Body of pancreas (tissue), 4 donors: Measurements from ENCODE around the gene B3GAT1. TPM values are rescaled to one million over a fixed set of nuclear protein-coding genes. Genes with fewer than 3 reads are reported as not detected.
"Not testable (repeated sequence)": the region's sequence is repeated elsewhere in the genome, so short reads cannot be mapped to it uniquely, and the experiment has no call there.

Source experiments
- ATAC-seq: fragments of 150-250 bp; one replicate; pipeline ENCODE4 v1.9.1; 2016
- DNase-seq, 4 donors: peaks; one replicate each; pipeline ENCODE4 v3.0.0-alpha.2; 2019
- H3K27ac ChIP-seq, 4 donors: fragments of 200-600 bp; sonication (generic); 1 replicate in 3 of 4; 2 replicates in 1 of 4; pipeline versions ENCODE4 v1.5.1 to v1.6.1; 2016 to 2019; ENCODE audit warnings: mild to moderate bottlenecking in 1 of 4, mixed read lengths in 1 of 4, moderate library complexity in 1 of 4
- H3K27me3 ChIP-seq, 2 donors: fragments of 200-600 bp; sonication (generic); one replicate each; pipeline ENCODE4 v1.6.0; 2016; ENCODE audit warnings: mild to moderate bottlenecking in 1 of 2
- H3K36me3 ChIP-seq, 2 donors: fragments of 200-600 bp; sonication (generic); replicated peaks in 1 of 2; 2 replicates each; pipeline ENCODE4 v1.5.1; 2016; ENCODE audit warnings: low read depth in 2 of 2; ENCODE audit not compliant: insufficient read depth in 1 of 2
- H3K4me1 ChIP-seq: fragments of 200-600 bp; sonication (generic); one replicate; pipeline ENCODE4 v1.6.0; 2016
- H3K4me3 ChIP-seq, 2 donors: fragments of 200-600 bp; sonication (generic); 1 replicate in 1 of 2; 2 replicates in 1 of 2; pipeline ENCODE4 v1.5.1; 2016 to 2019
- H3K9me3 ChIP-seq, 3 donors: fragments of 200-600 bp; sonication (generic); 1 replicate in 2 of 3; 2 replicates in 1 of 3; pipeline ENCODE4 v1.5.1; 2016
- CTCF ChIP-seq, 7 experiments: fragments of 450-650 bp in 4 of 7; fragments of 200-600 bp in 3 of 7; sonication (generic) in 3 of 7; IDR thresholded peaks; one replicate each; pipeline ENCODE4 v1.5.1; 2016 to 2019; ENCODE audit warnings: antibody characterized with exemption in 7 of 7
- POLR2A ChIP-seq, 3 donors: fragments of 450-650 bp; IDR thresholded peaks; one replicate each; pipeline ENCODE4 v1.6.1; 2016; ENCODE audit warnings: antibody characterized with exemption in 3 of 3, mild to moderate bottlenecking in 2 of 3
- WGBS, 2 donors: methylation state at CpG; one replicate each; pipeline ENCODE4 v1.1.5; 2017; 5-methylcytosine and 5-hydroxymethylcytosine counted together
- intact Hi-C: fragments of 100-400 bp; cut with DNase I; formaldehyde crosslinking; loops from one replicate; pipeline ENCODE4 v1.15.1; 2023
- total RNA-seq, 2 donors: library from RNA; depleted of rRNA; stranded (reverse); fragments of >200 nt; gene quantifications; one replicate each; pipeline ENCODE4 v1.1.0, GENCODE V29; 2016

The B3GAT1 gene
- total RNA-seq, 2 donors from 2014 or later: under 0.01 TPM; not detected in 1

- no peaks in the 10 kb centered on the region for H3K27me3 ChIP-seq
- no peak for ATAC-seq
- intact Hi-C loops: no loop called here
- TF ChIP-seq POLR2A (IDR thresholded peaks at IDR 0.05) (no peak), CTCF (IDR thresholded peaks at IDR 0.05) (no peak)
- no peaks in the 10 kb centered on the region for H3K36me3 ChIP-seq
- no peak overlapping the region for H3K4me3 ChIP-seq
- no peaks in the 10 kb centered on the region for H3K9me3 ChIP-seq
- 69 to 89% methylated on average over 3 to 4 of the region's 4 CpGs for WGBS, 2 donors
- no peaks in the 10 kb centered on the region for H3K4me1 ChIP-seq
- no peak for DNase-seq
- no peak overlapping the region for H3K27ac ChIP-seq
These were observed 66.8 kb downstream of the B3GAT1 start for GRCh38 chr11:134345237-134345550.

- H3K36me3 ChIP-seq, H3K9me3 ChIP-seq, DNase-seq, intact Hi-C loops, H3K4me3 ChIP-seq, ATAC-seq, H3K4me1 ChIP-seq, H3K27me3 ChIP-seq, H3K27ac ChIP-seq: not testable (repeated sequence)
- 75 to 77% methylated on average over 7 to 26 of the region's 28 CpGs for whole genome bisulfite sequencing, 2 donors
These were observed 67.4 kb downstream of the B3GAT1 start for GRCh38 chr11:134344497-134345236.

GRCh38 chr11:134343646-134344045 is 68.4 kb downstream of the B3GAT1 start:
- Histone ChIP-seq H3K4me1 (no peaks in the 10 kb centered on the region), H3K27me3 (no peaks in the 10 kb centered on the region), H3K4me3 (no peak overlapping the region), H3K9me3 (no peaks in the 10 kb centered on the region), H3K36me3 (no peaks in the 10 kb centered on the region), H3K27ac (no peak overlapping the region)
- no peak for ATAC-seq
- no peak for TF ChIP-seq POLR2A (IDR thresholded peaks at IDR 0.05)
- TF ChIP-seq CTCF (IDR thresholded peaks at IDR 0.05): no peak
- WGBS, 2 donors: 84 to 87% methylated on average over 12 to 15 of the region's 15 CpGs
- intact Hi-C loops: no loop called here
- DNase-seq: no peak

- H3K27ac ChIP-seq: no peak overlapping the region
- H3K9me3 ChIP-seq: no peaks in the 10 kb centered on the region
- H3K36me3 ChIP-seq: no peaks in the 10 kb centered on the region
- H3K4me1 ChIP-seq: no peaks in the 10 kb centered on the region
- DNase-seq: no peak
- TF ChIP-seq CTCF (IDR thresholded peaks at IDR 0.05) (no peak), POLR2A (IDR thresholded peaks at IDR 0.05) (no peak)
- intact Hi-C loops: no loop called here
- ATAC-seq: no peak
- H3K27me3 ChIP-seq: no peaks in the 10 kb centered on the region
- no peak overlapping the region for H3K4me3 ChIP-seq
- 90 to 92% methylated on average over 22 to 30 of the region's 30 CpGs for WGBS, 2 donors
These were observed 69.3 kb downstream of the B3GAT1 start for GRCh38 chr11:134342572-134343340.

- Histone ChIP-seq H3K36me3 (no peaks in the 10 kb centered on the region), H3K9me3 (no peaks in the 10 kb centered on the region), H3K27me3 (no peaks in the 10 kb centered on the region), H3K4me1 (no peaks in the 10 kb centered on the region), H3K4me3 (no peak overlapping the region), H3K27ac (no peak overlapping the region)
- intact Hi-C loops: no loop called here
- DNase-seq (no peak), ATAC-seq (no peak)
- TF ChIP-seq CTCF (IDR thresholded peaks at IDR 0.05) (no peak), POLR2A (IDR thresholded peaks at IDR 0.05) (no peak)
- 90 to 95% methylated on average over 49 to 67 of the region's 68 CpGs for WGBS, 2 donors
These were observed 70.1 kb downstream of the B3GAT1 start for GRCh38 chr11:134341805-134342571.
